Endometrial microvascular endothelial cells (primary cell): Measurements from ENCODE around the gene MSI2. TPM values are rescaled to one million over a fixed set of nuclear protein-coding genes. Genes with fewer than 3 reads are reported as not detected.

Experiments used
- total RNA-seq: library from RNA; depleted of rRNA; stranded (reverse); fragments of >200 nt; gene quantifications from one replicate; pipeline ENCODE4 v1.2.3, GENCODE V29; 2015; ENCODE audit errors: inconsistent ontology term

MSI2 gene
- total RNA-seq, 1 donor from 2014 or later = 19.2 TPM

Other genes with a start within 250 kb of the MSI2 start
- gene AKAP1, start 171.3 kb upstream of the MSI2 start, total RNA-seq = 25.3 TPM